ENCODE measurements around the gene MRPL58. TPM values are rescaled to one million over a fixed set of nuclear protein-coding genes. Genes with fewer than 3 reads are reported as not detected.
"Not testable (repeated sequence)": the region's sequence is repeated elsewhere in the genome, so short reads cannot be mapped to it uniquely, and the experiment has no call there.

The MRPL58 gene
- total RNA-seq, 1 donor from 2014 or later, result 23.8 TPM

DNA sequence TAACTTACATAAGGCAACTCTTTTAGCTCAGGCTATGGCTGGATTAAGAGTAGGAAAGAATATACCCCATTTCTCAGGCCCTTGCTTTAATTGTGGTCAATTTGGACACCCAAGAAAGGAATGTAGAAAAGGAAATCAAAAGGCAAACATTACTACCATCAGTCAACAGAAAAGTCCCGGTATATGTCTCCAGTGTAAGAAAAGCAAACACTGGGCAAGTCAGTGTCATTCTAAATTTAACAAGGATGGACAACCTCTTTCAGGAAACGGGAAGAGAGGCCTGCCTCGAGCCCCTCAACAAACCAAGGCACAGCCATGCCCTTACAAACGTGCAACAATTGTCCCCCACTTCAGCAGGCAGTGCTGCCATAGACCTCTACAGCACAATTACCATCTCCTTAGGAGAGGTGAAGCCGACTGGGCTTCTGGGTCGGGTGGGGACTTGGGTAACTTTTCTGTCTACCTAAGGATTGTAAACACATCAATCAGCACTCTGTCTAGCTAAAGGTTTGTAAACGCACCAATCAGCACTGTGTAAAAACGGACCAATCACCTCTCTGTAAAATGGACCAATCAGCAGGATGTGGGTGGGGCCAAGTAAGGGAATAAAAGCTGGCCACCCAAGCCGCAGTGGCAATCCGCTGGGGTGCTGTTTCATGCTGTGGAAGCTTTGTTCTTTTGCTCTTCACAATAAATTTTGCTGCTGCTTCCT is 12.4 kb downstream of the MRPL58 start:
- no peak overlapping the region for H3K27ac ChIP-seq (ENCODE audit: low read depth, low read length)
- no peak for TF ChIP-seq EZH2 (IDR thresholded peaks at IDR 0.05; ENCODE audit: insufficient read depth, low read length)
- TF ChIP-seq, protein P1, sequence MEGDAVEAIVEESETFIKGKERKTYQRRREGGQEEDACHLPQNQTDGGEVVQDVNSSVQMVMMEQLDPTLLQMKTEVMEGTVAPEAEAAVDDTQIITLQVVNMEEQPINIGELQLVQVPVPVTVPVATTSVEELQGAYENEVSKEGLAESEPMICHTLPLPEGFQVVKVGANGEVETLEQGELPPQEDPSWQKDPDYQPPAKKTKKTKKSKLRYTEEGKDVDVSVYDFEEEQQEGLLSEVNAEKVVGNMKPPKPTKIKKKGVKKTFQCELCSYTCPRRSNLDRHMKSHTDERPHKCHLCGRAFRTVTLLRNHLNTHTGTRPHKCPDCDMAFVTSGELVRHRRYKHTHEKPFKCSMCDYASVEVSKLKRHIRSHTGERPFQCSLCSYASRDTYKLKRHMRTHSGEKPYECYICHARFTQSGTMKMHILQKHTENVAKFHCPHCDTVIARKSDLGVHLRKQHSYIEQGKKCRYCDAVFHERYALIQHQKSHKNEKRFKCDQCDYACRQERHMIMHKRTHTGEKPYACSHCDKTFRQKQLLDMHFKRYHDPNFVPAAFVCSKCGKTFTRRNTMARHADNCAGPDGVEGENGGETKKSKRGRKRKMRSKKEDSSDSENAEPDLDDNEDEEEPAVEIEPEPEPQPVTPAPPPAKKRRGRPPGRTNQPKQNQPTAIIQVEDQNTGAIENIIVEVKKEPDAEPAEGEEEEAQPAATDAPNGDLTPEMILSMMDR (IDR thresholded peaks at IDR 0.05; ENCODE audit: insufficient read depth, low read depth, low read length), result no peak
- no peaks in the 10 kb centered on the region for H3K27me3 Mint-ChIP-seq (ENCODE audit: low read depth, unreplicated experiment)
- H3K9me3 ChIP-seq (ENCODE audit: insufficient read depth, low read depth, low read length), result peaks cover 3% of the 10 kb centered on the region
- no peaks in the 10 kb centered on the region for H3K4me1 Mint-ChIP-seq (ENCODE audit: low read depth, unreplicated experiment)
- no peak overlapping the region for H3K27ac Mint-ChIP-seq (ENCODE audit: unreplicated experiment)
- H3K4me3 ChIP-seq (ENCODE audit: insufficient read depth, low read depth, low read length), result no peak overlapping the region
- H2AFZ ChIP-seq (ENCODE audit: low read depth, low read length), result no peak overlapping the region
- H3K4me3 Mint-ChIP-seq (ENCODE audit: unreplicated experiment), result no peak overlapping the region
- peaks cover 2% of the 10 kb centered on the region for H3K9me3 Mint-ChIP-seq (ENCODE audit: unreplicated experiment)
- no peaks in the 10 kb centered on the region for H3K79me2 ChIP-seq (ENCODE audit: insufficient read depth, low read length)
- H4K20me1 ChIP-seq (ENCODE audit: insufficient read depth, low read length), result no peaks in the 10 kb centered on the region
- H3K4me1 ChIP-seq (ENCODE audit: insufficient read depth, low read length), result no peaks in the 10 kb centered on the region
- DNase-seq (ENCODE audit: low read depth) (no peak), FAIRE-seq (no peak)
- H3K4me2 ChIP-seq (ENCODE audit: low read length), result no peak overlapping the region
- peaks cover 16% of the 10 kb centered on the region for H3K36me3 ChIP-seq (ENCODE audit: insufficient read depth, low read length)
- H3K27me3 ChIP-seq (ENCODE audit: insufficient read depth, low read length), result no peaks in the 10 kb centered on the region
- H3K36me3 Mint-ChIP-seq (ENCODE audit: low read depth, unreplicated experiment), result peaks cover 16% of the 10 kb centered on the region
- H3K9ac ChIP-seq (ENCODE audit: low read length), result no peak overlapping the region

DNA sequence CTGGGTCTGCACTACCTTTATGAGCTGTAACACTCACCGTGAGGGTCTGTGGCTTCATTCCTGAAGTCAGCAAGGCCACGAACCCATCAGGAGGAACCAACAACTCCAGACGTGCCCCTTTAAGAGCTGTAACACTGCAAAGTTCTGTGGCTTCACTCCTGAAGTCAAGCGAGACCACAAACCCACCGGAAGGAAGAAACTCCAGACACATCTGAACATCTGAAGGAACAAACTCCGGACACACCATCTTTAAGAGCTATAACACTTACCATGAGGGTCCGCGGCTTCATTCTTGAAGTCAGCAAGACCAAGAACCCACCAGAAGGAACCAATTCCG is 12.9 kb downstream of the MRPL58 start:
- H3K36me3 ChIP-seq (ENCODE audit: insufficient read depth, low read length), result peaks cover 12% of the 10 kb centered on the region
- H3K4me1 Mint-ChIP-seq (ENCODE audit: low read depth, unreplicated experiment); H3K27ac ChIP-seq (ENCODE audit: low read depth, low read length); FAIRE-seq; H4K20me1 ChIP-seq (ENCODE audit: insufficient read depth, low read length); DNase-seq (ENCODE audit: low read depth); H3K4me2 ChIP-seq (ENCODE audit: low read length); H3K27ac Mint-ChIP-seq (ENCODE audit: unreplicated experiment); H3K9ac ChIP-seq (ENCODE audit: low read length); H3K27me3 Mint-ChIP-seq (ENCODE audit: low read depth, unreplicated experiment); H3K9me3 ChIP-seq (ENCODE audit: insufficient read depth, low read depth, low read length); H3K4me3 ChIP-seq (ENCODE audit: insufficient read depth, low read depth, low read length); H2AFZ ChIP-seq (ENCODE audit: low read depth, low read length); H3K4me3 Mint-ChIP-seq (ENCODE audit: unreplicated experiment); H3K79me2 ChIP-seq (ENCODE audit: insufficient read depth, low read length); H3K27me3 ChIP-seq (ENCODE audit: insufficient read depth, low read length); H3K9me3 Mint-ChIP-seq (ENCODE audit: unreplicated experiment); H3K4me1 ChIP-seq (ENCODE audit: insufficient read depth, low read length): not testable (repeated sequence)
- H3K36me3 Mint-ChIP-seq (ENCODE audit: low read depth, unreplicated experiment), result peaks cover 17% of the 10 kb centered on the region

DNA sequence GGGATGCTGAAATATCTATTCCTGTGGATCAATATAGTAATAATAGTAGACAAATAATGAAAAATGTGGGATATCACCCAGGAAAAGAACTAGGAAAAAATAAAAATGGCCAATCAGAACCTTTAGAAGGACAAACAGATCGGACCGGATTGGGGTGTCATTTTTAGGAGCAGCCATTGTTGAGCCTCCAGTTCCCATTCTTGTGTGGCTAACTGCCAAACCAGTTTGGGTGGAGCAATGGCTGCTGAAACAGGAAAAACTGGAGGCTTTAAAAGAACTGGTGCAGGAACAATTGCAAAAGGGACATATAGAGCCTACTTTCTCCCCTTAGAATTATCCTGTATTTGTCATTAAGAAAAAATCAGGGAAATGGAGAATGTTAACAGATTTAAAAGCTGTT is 14.2 kb downstream of the MRPL58 start:
- H3K4me3 ChIP-seq (ENCODE audit: insufficient read depth, low read depth, low read length); H3K27ac ChIP-seq (ENCODE audit: low read depth, low read length); H3K27ac Mint-ChIP-seq (ENCODE audit: unreplicated experiment); H3K4me2 ChIP-seq (ENCODE audit: low read length); H3K27me3 ChIP-seq (ENCODE audit: insufficient read depth, low read length); DNase-seq (ENCODE audit: low read depth); H3K4me1 ChIP-seq (ENCODE audit: insufficient read depth, low read length); H3K4me1 Mint-ChIP-seq (ENCODE audit: low read depth, unreplicated experiment); H3K4me3 Mint-ChIP-seq (ENCODE audit: unreplicated experiment); H3K9me3 Mint-ChIP-seq (ENCODE audit: unreplicated experiment); H2AFZ ChIP-seq (ENCODE audit: low read depth, low read length); H3K36me3 ChIP-seq (ENCODE audit: insufficient read depth, low read length); H3K9me3 ChIP-seq (ENCODE audit: insufficient read depth, low read depth, low read length); FAIRE-seq; H3K9ac ChIP-seq (ENCODE audit: low read length); H4K20me1 ChIP-seq (ENCODE audit: insufficient read depth, low read length); H3K79me2 ChIP-seq (ENCODE audit: insufficient read depth, low read length); H3K27me3 Mint-ChIP-seq (ENCODE audit: low read depth, unreplicated experiment): not testable (repeated sequence)
- H3K36me3 Mint-ChIP-seq (ENCODE audit: low read depth, unreplicated experiment), result peaks cover 19% of the 10 kb centered on the region

Data from astrocyte (in vitro differentiated cells and primary cell).